Motor neuron (in vitro differentiated cells): ENCODE data around the gene ZMIZ1. TPM values are rescaled to one million over a fixed set of nuclear protein-coding genes. Genes with fewer than 3 reads are reported as not detected.

Experiments
- ATAC-seq, 8 experiments: fragments of 200-7000 bp; cut with Tn5 transposase; replicated peaks in 6 of 8; 2 replicates each; pipeline ENCODE4 v1.8.0; 2021; ENCODE audit warnings: mild to moderate bottlenecking in 8 of 8, moderate library complexity in 8 of 8
- H3K27ac ChIP-seq, 2 donors: fragments of 250-450 bp; sonication (Bioruptor Pico); 2 replicates each; pipeline ENCODE4 v1.9.0; 2021; ENCODE audit warnings: antibody characterized with exemption in 2 of 2, mild to moderate bottlenecking in 2 of 2, moderate library complexity in 1 of 2
- H3K4me1 ChIP-seq, 2 donors: fragments of 250-450 bp; sonication (Bioruptor Pico); replicated peaks in 1 of 2; 2 replicates each; pipeline ENCODE4 v1.6.1; 2021; ENCODE audit warnings: antibody characterized with exemption in 2 of 2, mild to moderate bottlenecking in 2 of 2, moderate library complexity in 1 of 2
- H3K4me3 ChIP-seq, 5 donors: fragments of 250-450 bp; sonication (Bioruptor Pico); 2 replicates each; pipeline ENCODE4 v1.9.0; 2021; ENCODE audit warnings: antibody characterized with exemption in 5 of 5, mild to moderate bottlenecking in 5 of 5, moderate library complexity in 4 of 5
- WGBS, 10 experiments: fragments of 450-650 bp; shearing (Covaris generic); methylation state at CpG; one replicate each; pipeline ENCODE4 v1.0.0; 2022; 5-methylcytosine and 5-hydroxymethylcytosine counted together
- in situ Hi-C, 9 experiments: fragments of 400-800 bp; cut with MboI; loops; one replicate each; pipeline ENCODE4 v1.15.0; 2021; ENCODE audit warnings: low sequenced_read_pairs in 9 of 9, low pct_unique_long_range_greater_than_20kb in 2 of 9; ENCODE audit not compliant: unreplicated experiment in 9 of 9
- total RNA-seq, 8 experiments: library from RNA; unstranded; fragments of 300-600 nt; gene quantifications; 2 replicates each; pipeline versions ENCODE4 v1.2.3 to v1.2.4, GENCODE V29; 2022

The ZMIZ1 gene
- total RNA-seq, 8 experiments from 2014 or later: 15.8 to 79.9 (median 50.0) TPM

GRCh38 chr10:79065853-79066252 is 2.9 kb upstream of the ZMIZ1 start:
- WGBS, 10 experiments: 100% methylated on average over 1 of the region's 2 CpGs; no CpG with 5 or more reads in 9 of the 10 experiments
- H3K4me1 ChIP-seq: peaks cover 23 to 25% of the 10 kb centered on the region in 2 donors
- ATAC-seq: no peak
- H3K27ac ChIP-seq: peak overlapping the region; percentile 74 to 82
- in situ Hi-C loops: loop anchor here in 2 of 9 experiments (25.0 kb wide), 2 partner anchors 254 to 1029 kb away; partner anchors contain the start of genes POLR3A (in 1 of the 2) and RPS24 (in 1 of the 2)
- no peak overlapping the region for H3K4me3 ChIP-seq

GRCh38 chr10:79066411-79067240 is 2.1 kb upstream of the ZMIZ1 start:
- peak; percentile 2 to 77 (median 63) for ATAC-seq
- H3K4me1 ChIP-seq: peaks cover 18 to 19% of the 10 kb centered on the region in 2 donors
- WGBS, 10 experiments: 0 to 20% methylated on average over 1 to 2 of the region's 37 CpGs; no CpG with 5 or more reads in 8 of the 10 experiments
- in situ Hi-C loops: loop anchor here in 2 of 9 experiments (25.0 kb wide), 2 partner anchors 254 to 1029 kb away; partner anchors contain the start of genes POLR3A (in 1 of the 2) and RPS24 (in 1 of the 2)
- peak overlapping the region; percentile 35 to 88 (median 67) for H3K4me3 ChIP-seq
- peak overlapping the region; percentile 74 to 82 for H3K27ac ChIP-seq

GRCh38 chr10:79067241-79068202 is 1.2 kb upstream of the ZMIZ1 start:
- ATAC-seq: peak; percentile 3 to 82 (median 74)
- in situ Hi-C loops: loop anchor here in 2 of 9 experiments (25.0 kb wide), 2 partner anchors 255 to 1030 kb away; partner anchors contain the start of genes POLR3A (in 1 of the 2) and RPS24 (in 1 of the 2)
- WGBS, 10 experiments: 0% methylated on average over 1 of the region's 81 CpGs; no CpG with 5 or more reads in 9 of the 10 experiments
- Histone ChIP-seq H3K27ac (peak overlapping the region; percentile 80 to 82), H3K4me1 (peaks cover 20 to 22% of the 10 kb centered on the region in 2 donors), H3K4me3 (peak overlapping the region; percentile 59 to 88 (median 69))

DNA sequence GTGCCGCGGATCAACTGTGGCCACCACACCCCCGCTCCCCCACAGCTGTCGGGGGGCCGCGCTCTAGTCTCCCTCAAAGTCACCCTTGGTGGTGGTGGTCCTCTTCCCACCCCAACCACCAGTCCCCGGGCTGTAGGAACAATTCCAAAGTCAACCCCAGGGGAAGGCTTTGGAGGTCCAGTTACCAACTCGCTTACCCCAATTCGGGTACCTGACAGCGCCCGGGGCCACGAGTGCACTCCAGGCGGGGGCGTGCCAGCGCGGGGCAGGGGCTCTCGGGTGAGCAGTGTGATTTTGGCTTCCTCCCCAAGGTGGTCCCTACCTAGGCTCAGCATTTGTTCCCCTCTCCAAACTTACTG is 584 bp upstream of the ZMIZ1 start:
- WGBS, 10 experiments: 23% methylated on average over 2 of the region's 17 CpGs; no CpG with 5 or more reads in 9 of the 10 experiments
- H3K27ac ChIP-seq: peak overlapping the region; percentile 79 to 87
- ATAC-seq: no peak
- peak overlapping the region; percentile 59 to 88 (median 69) for H3K4me3 ChIP-seq
- in situ Hi-C loops: loop anchor here in 2 of 9 experiments (25.0 kb wide), 2 partner anchors 256 to 1031 kb away; partner anchors contain the start of genes POLR3A (in 1 of the 2) and RPS24 (in 1 of the 2)
- H3K4me1 ChIP-seq: peaks cover 27 to 29% of the 10 kb centered on the region in 2 donors

GRCh38 chr10:79069325-79070080 is 737 bp downstream of the ZMIZ1 start:
- peak overlapping the region; percentile 59 to 88 (median 69) for H3K4me3 ChIP-seq
- H3K27ac ChIP-seq: peak overlapping the region; percentile 79 to 87
- in situ Hi-C loops: loop anchor here in 2 of 9 experiments (25.0 kb wide), 2 partner anchors 257 to 1032 kb away; partner anchors contain the start of genes POLR3A (in 1 of the 2) and RPS24 (in 1 of the 2)
- WGBS, 10 experiments: 0 to 3% (median 0%) methylated on average over 1 to 13 of the region's 77 CpGs; no CpG with 5 or more reads in 5 of the 10 experiments
- peak in 5 of 8 experiments; percentile 1 to 6 (median 5) for ATAC-seq
- H3K4me1 ChIP-seq: peaks cover 40 to 42% of the 10 kb centered on the region in 2 donors

- in situ Hi-C loops: loop anchor here in 2 of 9 experiments (25.0 kb wide), 2 partner anchors 258 to 1033 kb away; partner anchors contain the start of genes POLR3A (in 1 of the 2) and RPS24 (in 1 of the 2)
- peak in 4 of 8 experiments; percentile 0 to 2 (median 0) for ATAC-seq
- peak overlapping the region; percentile 59 to 88 (median 69) for H3K4me3 ChIP-seq
- no CpG with 5 or more reads among the region's 55 CpGs for WGBS, 10 experiments
- H3K27ac ChIP-seq: peak overlapping the region; percentile 79 to 87
- peaks cover 46 to 48% of the 10 kb centered on the region in 2 donors for H3K4me1 ChIP-seq
Measured at GRCh38 chr10:79070081-79070605, 1.4 kb downstream of the ZMIZ1 start.

GRCh38 chr10:79070606-79071395 is 2.0 kb downstream of the ZMIZ1 start:
- ATAC-seq: peak in 5 of 8 experiments; percentile 3 to 11 (median 7)
- in situ Hi-C loops: loop anchor here in 2 of 9 experiments (25.0 kb wide), 2 partner anchors 258 to 1034 kb away; partner anchors contain the start of genes POLR3A (in 1 of the 2) and RPS24 (in 1 of the 2)
- WGBS, 10 experiments: 0% methylated on average over 1 to 5 of the region's 32 CpGs; no CpG with 5 or more reads in 6 of the 10 experiments

DNA sequence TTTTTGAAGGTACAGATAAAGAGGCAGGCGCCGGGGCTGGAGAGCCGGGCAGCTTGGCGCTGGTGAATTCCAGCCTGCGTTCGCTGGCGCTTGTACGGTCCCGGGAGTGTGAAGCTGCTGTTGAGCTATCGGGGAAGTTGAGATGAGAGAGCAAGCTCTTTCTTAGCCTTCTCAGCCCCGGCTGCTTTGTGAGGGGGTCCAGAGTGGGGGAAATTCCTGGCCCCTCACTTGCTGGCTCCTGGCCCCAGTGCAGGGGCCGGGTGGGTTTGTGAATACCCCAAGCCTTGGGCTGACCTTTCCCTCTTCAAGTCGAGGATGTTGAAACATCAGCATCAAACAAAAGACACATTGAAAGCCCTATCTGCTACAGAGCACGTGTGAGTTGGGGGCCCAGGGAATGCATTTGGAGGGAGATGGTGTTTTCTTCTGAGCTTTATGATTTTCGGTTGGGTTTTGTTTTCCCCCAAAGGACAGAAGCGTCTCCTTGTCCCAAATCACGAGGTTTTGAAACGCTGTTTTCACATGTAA is 2.7 kb downstream of the ZMIZ1 start:
- WGBS, 10 experiments: 0 to 23% (median 1%) methylated on average over 1 to 7 of the region's 18 CpGs; no CpG with 5 or more reads in 2 of the 10 experiments
- peak in 1 of 8 experiments; percentile 0 for ATAC-seq

More at GRCh38 chr10:79070606-79071395, 2.0 kb downstream of the ZMIZ1 start:
- peak overlapping the region; percentile 79 to 87 for H3K27ac ChIP-seq
- peak overlapping the region; percentile 59 to 88 (median 69) for H3K4me3 ChIP-seq
- peaks cover 51 to 52% of the 10 kb centered on the region in 2 donors for H3K4me1 ChIP-seq

DNA sequence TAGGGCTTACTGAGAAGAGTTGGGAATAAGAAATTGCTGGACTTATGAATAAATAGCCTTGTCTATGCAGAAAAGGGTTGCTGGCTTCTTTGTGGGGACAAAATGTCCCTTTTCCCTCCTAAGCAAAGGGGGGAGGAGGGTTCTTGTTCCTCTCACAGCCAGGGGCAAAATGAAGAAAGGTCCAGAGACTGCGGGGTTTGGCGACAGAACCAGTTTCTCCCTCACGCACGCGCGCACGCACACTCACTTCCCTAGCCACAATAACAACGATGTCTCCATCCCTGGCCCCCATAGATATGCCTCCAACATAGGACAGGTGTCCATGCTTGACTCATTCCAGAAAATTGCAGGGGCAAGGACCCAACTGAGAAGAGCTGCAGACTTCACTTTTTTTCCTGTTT is 3.3 kb downstream of the ZMIZ1 start:
- Histone ChIP-seq H3K4me1 (peaks cover 51 to 56% of the 10 kb centered on the region in 2 donors), H3K27ac (peak overlapping the region; percentile 79 to 87), H3K4me3 (peak overlapping the region; percentile 59 to 88 (median 69))
- ATAC-seq: no peak
- WGBS, 10 experiments: 8 to 98% (median 37%) methylated on average over 2 to 8 of the region's 8 CpGs; no CpG with 5 or more reads in 3 of the 10 experiments
- in situ Hi-C loops: loop anchor here in 2 of 9 experiments (25.0 kb wide), 2 partner anchors 260 to 1035 kb away; partner anchors contain the start of genes POLR3A (in 1 of the 2) and RPS24 (in 1 of the 2)

More for the DNA sequence above, 2.7 kb downstream of the ZMIZ1 start:
- H3K4me3 ChIP-seq: peak overlapping the region; percentile 59 to 88 (median 69)
- peaks cover 51 to 52% of the 10 kb centered on the region in 2 donors for H3K4me1 ChIP-seq
- H3K27ac ChIP-seq: peak overlapping the region; percentile 79 to 87
- in situ Hi-C loops: loop anchor here in 2 of 9 experiments (25.0 kb wide), 2 partner anchors 259 to 1034 kb away; partner anchors contain the start of genes POLR3A (in 1 of the 2) and RPS24 (in 1 of the 2)
